DOHH2 (cell line): ENCODE measurements around the gene WSCD2.

Experiments
- H3F3A ChIP-seq: fragments of 200-600 bp; sonication (generic), shearing (Covaris generic); 2 replicates; pipeline ENCODE4 v1.6.0; 2016; ENCODE audit warnings: antibody characterized with exemption, mild to moderate bottlenecking; ENCODE audit not compliant: control insufficient read depth, insufficient read depth
- H3K27ac ChIP-seq: fragments of 200-600 bp; sonication (generic); 2 replicates; pipeline ENCODE4 v1.5.1; 2014; ENCODE audit warnings: low read depth, mild to moderate bottlenecking, low read length, moderate library complexity
- H3K27me3 ChIP-seq: fragments of 200-600 bp; sonication (generic); 2 replicates; pipeline ENCODE4 v1.6.1; 2014; ENCODE audit warnings: mild to moderate bottlenecking, low read length, mixed read lengths; ENCODE audit not compliant: control insufficient read depth
- H3K36me3 ChIP-seq: fragments of 200-600 bp; sonication (generic); 2 replicates; pipeline ENCODE4 v1.6.1; 2014; ENCODE audit warnings: mild to moderate bottlenecking, low read length, moderate library complexity, mixed read lengths; ENCODE audit not compliant: control insufficient read depth
- H3K4me1 ChIP-seq: fragments of 200-600 bp; sonication (generic); 2 replicates; pipeline ENCODE4 v1.6.1; 2014; ENCODE audit warnings: mild to moderate bottlenecking, low read length, mixed read lengths; ENCODE audit not compliant: control insufficient read depth
- H3K4me2 ChIP-seq: fragments of 200-600 bp; sonication (generic); 2 replicates; pipeline ENCODE4 v1.6.0; 2014; ENCODE audit warnings: mild to moderate bottlenecking, low read length, moderate library complexity
- H3K4me3 ChIP-seq: fragments of 200-600 bp; sonication (generic); 2 replicates; pipeline ENCODE4 v1.5.1; 2014; ENCODE audit warnings: mild to moderate bottlenecking, low read length, mixed read lengths
- H3K79me2 ChIP-seq: fragments of 200-600 bp; sonication (generic); 2 replicates; pipeline ENCODE4 v1.6.1; 2014; ENCODE audit warnings: mild to moderate bottlenecking, low read length, mixed read lengths; ENCODE audit not compliant: control insufficient read depth
- H3K9me2 ChIP-seq: fragments of 200-600 bp; sonication (generic); replicated peaks from 2 replicates; pipeline ENCODE4 v1.6.1; 2014; ENCODE audit warnings: mild to moderate bottlenecking, low read length, mixed read lengths; ENCODE audit not compliant: control insufficient read depth
- H3K9me3 ChIP-seq: fragments of 200-600 bp; sonication (generic); 2 replicates; pipeline ENCODE4 v1.6.1; 2014; ENCODE audit warnings: antibody characterized with exemption, low read length, mixed read lengths; ENCODE audit not compliant: control insufficient read depth, insufficient read depth
- H4K20me1 ChIP-seq: fragments of 200-600 bp; sonication (generic); 2 replicates; pipeline ENCODE4 v1.6.0; 2014; ENCODE audit warnings: low read depth, mild to moderate bottlenecking, antibody characterized with exemption, low read length, moderate library complexity; ENCODE audit not compliant: control insufficient read depth, insufficient read depth
- CTCF ChIP-seq: fragments of 200-600 bp; sonication (generic); IDR thresholded peaks from one replicate; pipeline ENCODE4 v1.5.1; 2014; ENCODE audit warnings: antibody characterized with exemption, mild to moderate bottlenecking, low read depth, low read length; ENCODE audit not compliant: poor library complexity, severe bottlenecking
- EZH2phosphoT487 ChIP-seq: fragments of 200-600 bp; sonication (generic); IDR thresholded peaks from 2 replicates; pipeline ENCODE4 v1.6.1; 2017; ENCODE audit warnings: borderline replicate concordance, mild to moderate bottlenecking, antibody characterized with exemption, low read length, moderate library complexity, mixed read lengths

Gene WSCD2

GRCh38 chr12:108277613-108278012, 148.5 kb downstream of the WSCD2 start:
- Histone ChIP-seq H3K4me3 (no peak overlapping the region), H3K9me3 (no peaks in the 10 kb centered on the region), H3K27me3 (peaks cover 6% of the 10 kb centered on the region; the same call in 1 of the 2 replicates), H4K20me1 (no peaks in the 10 kb centered on the region), H3K27ac (no peak overlapping the region), H3K36me3 (no peaks in the 10 kb centered on the region), H3K4me2 (no peak overlapping the region), H3K4me1 (no peaks in the 10 kb centered on the region), H3F3A (no peaks in the 10 kb centered on the region), H3K9me2 (no peaks in the 10 kb centered on the region), H3K79me2 (no peaks in the 10 kb centered on the region)
- TF ChIP-seq EZH2phosphoT487 (no peak), CTCF (no peak)

DNA sequence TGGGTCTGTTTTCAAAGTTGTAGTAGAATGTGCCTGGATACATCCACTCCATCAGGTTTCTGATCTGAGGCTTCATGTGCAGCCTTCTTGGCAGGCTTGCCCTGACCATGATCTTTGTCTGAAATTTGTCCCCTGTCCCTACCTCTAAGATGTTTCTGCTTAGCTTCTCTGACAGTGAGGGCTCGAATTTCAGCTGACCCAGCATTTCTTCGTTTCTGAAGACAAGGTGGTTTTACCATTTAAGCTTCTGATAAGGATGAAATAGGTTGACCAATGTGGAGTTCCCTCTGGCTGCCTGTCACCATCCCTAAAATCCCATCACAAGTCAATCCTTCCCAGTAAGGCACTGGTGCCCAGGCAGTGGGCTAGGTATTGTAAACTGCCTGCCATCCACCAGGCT, 153.1 kb downstream of the WSCD2 start:
- Histone ChIP-seq H3K79me2 (no peaks in the 10 kb centered on the region), H3K27me3 (peaks cover 6% of the 10 kb centered on the region; the same call in 1 of the 2 replicates), H3K4me3 (no peak overlapping the region), H3K9me2 (no peaks in the 10 kb centered on the region), H3K4me2 (no peak overlapping the region), H3K9me3 (no peaks in the 10 kb centered on the region), H3F3A (no peaks in the 10 kb centered on the region), H3K27ac (no peak overlapping the region), H3K4me1 (no peaks in the 10 kb centered on the region), H3K36me3 (no peaks in the 10 kb centered on the region), H4K20me1 (no peaks in the 10 kb centered on the region)
- no peak for TF ChIP-seq CTCF
- no peak for TF ChIP-seq EZH2phosphoT487

DNA sequence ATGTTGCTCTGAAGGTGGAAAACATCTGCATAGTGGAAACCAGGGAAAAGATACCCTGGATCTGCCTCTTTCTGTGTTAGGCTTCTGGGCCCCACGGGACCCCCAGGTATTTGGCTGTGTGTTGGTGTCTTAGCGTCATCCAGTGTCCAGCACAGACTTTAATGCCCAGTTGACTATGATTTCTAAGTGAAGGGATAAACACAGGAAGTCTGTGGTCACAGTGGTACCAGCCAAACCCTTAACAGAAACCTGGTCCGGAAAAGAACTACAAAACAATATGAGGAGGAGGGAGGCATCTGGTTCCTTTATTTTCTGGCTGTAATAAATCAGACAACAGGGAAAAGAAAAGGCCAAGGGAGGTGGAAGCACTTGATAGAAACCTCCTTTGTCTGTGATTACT, 153.6 kb downstream of the WSCD2 start:
- no peaks in the 10 kb centered on the region for H3K36me3 ChIP-seq
- no peak overlapping the region for H3K4me2 ChIP-seq
- no peaks in the 10 kb centered on the region for H3K4me1 ChIP-seq
- no peaks in the 10 kb centered on the region for H4K20me1 ChIP-seq
- H3K9me3 ChIP-seq: no peaks in the 10 kb centered on the region
- no peaks in the 10 kb centered on the region for H3K9me2 ChIP-seq
- no peaks in the 10 kb centered on the region for H3F3A ChIP-seq
- no peak overlapping the region for H3K4me3 ChIP-seq
- no peak for TF ChIP-seq EZH2phosphoT487
- no peak for TF ChIP-seq CTCF
- peaks cover 6% of the 10 kb centered on the region; the same call in 1 of the 2 replicates for H3K27me3 ChIP-seq
- no peak overlapping the region for H3K27ac ChIP-seq
- no peaks in the 10 kb centered on the region for H3K79me2 ChIP-seq
